Common myeloid progenitor, CD34-positive (primary cell): ENCODE data around the gene TMBIM6.

Experiments used
- CTCF ChIA-PET: fragments of 350-600 bp; sonication (Branson Sonifier 250); formaldehyde crosslinking; loops from one replicate; lab custom pipeline; 2021; ENCODE audit warnings: antibody characterized with exemption; lab: Charles Lee
- POLR2A ChIA-PET: fragments of 350-600 bp; sonication (Branson Sonifier 250); formaldehyde crosslinking; loops from one replicate; lab custom pipeline; 2021; ENCODE audit warnings: antibody characterized with exemption; lab: Charles Lee
- DNase-seq, 3 donors: peaks; one replicate each; pipeline versions ENCODE4 v3.0.0 to v3.0.0-alpha.2; 2013
- H3K27ac ChIP-seq, 2 experiments: 1 replicate in 1 of 2; 2 replicates in 1 of 2; pipeline ENCODE4 v1.7.0; 2013; ENCODE audit warnings: inconsistent platforms in 2 of 2, low read length in 2 of 2, mild to moderate bottlenecking in 2 of 2, low read depth in 1 of 2, moderate library complexity in 1 of 2; ENCODE audit not compliant: severe bottlenecking in 2 of 2, insufficient read depth in 1 of 2, poor library complexity in 1 of 2
- H3K27me3 ChIP-seq, 5 experiments: replicated peaks in 2 of 5; 1 replicate in 3 of 5; 2 replicates in 2 of 5; pipeline versions ENCODE4 v1.6.1 to v1.7.0; 2013; ENCODE audit warnings: low read length in 4 of 5, mild to moderate bottlenecking in 2 of 5, moderate library complexity in 2 of 5, inconsistent platforms in 1 of 5; ENCODE audit not compliant: insufficient read depth in 5 of 5, control insufficient read depth in 4 of 5
- H3K36me3 ChIP-seq, 4 experiments: 1 replicate in 2 of 4; 2 replicates in 2 of 4; pipeline versions ENCODE4 v1.6.1 to v1.7.0; 2013; ENCODE audit warnings: low read length in 3 of 4, control low read depth in 1 of 4, mild to moderate bottlenecking in 1 of 4; ENCODE audit not compliant: control insufficient read depth in 4 of 4, insufficient read depth in 4 of 4
- H3K4me1 ChIP-seq, 4 experiments: 1 replicate in 3 of 4; 2 replicates in 1 of 4; pipeline versions ENCODE4 v1.6.1 to v1.7.1; 2013; ENCODE audit warnings: low read length in 3 of 4, mild to moderate bottlenecking in 3 of 4, control low read depth in 1 of 4, inconsistent platforms in 1 of 4, moderate library complexity in 1 of 4; ENCODE audit not compliant: control insufficient read depth in 4 of 4, insufficient read depth in 4 of 4; ENCODE audit errors: control extremely low read depth in 1 of 4
- H3K4me3 ChIP-seq, 7 experiments: 1 replicate in 4 of 7; 2 replicates in 3 of 7; pipeline versions ENCODE4 v1.5.1 to v1.7.0; 2013; ENCODE audit warnings: mild to moderate bottlenecking in 7 of 7, low read length in 6 of 7, moderate library complexity in 6 of 7, inconsistent platforms in 2 of 7, low read depth in 2 of 7, control low read depth in 1 of 7; ENCODE audit not compliant: insufficient read depth in 4 of 7, control insufficient read depth in 1 of 7; ENCODE audit errors: extremely low read depth in 1 of 7
- H3K9me3 ChIP-seq, 5 experiments: 1 replicate in 4 of 5; 2 replicates in 1 of 5; pipeline versions ENCODE4 v1.6.1 to v1.7.1; 2013; ENCODE audit warnings: low read length in 4 of 5, mild to moderate bottlenecking in 2 of 5, inconsistent platforms in 1 of 5, low read depth in 1 of 5, moderate library complexity in 1 of 5; ENCODE audit not compliant: control insufficient read depth in 4 of 5, insufficient read depth in 2 of 5; ENCODE audit errors: control extremely low read depth in 1 of 5
- WGBS: methylation state at CpG from one replicate; pipeline ENCODE4 v1.1.5; 2013; ENCODE audit not compliant: insufficient coverage; 5-methylcytosine and 5-hydroxymethylcytosine counted together

Gene TMBIM6

DNA sequence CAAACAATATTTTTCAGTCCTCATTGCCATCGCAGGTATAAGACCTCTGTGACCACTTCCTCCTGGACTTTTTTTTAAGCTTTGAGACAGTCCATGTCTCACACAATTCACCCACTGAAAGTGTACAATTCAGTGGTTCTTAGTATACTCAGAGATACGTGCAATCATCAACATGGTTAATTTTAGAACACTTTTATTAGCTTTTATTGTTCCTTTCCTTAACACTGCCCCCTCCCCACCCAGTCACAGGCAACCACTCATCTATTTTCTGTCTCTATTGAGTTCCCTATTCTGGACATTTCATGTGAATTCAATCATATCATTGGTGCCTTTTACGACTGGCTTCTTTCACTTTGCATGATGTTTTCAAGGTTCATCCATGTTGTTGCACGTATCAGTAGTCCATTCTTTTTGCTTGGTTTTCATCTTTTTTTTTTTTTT is 70.6 kb downstream of the TMBIM6 start:
- DNase-seq = no peak
- Histone ChIP-seq H3K27me3 (no peaks in the 10 kb centered on the region), H3K36me3 (peaks cover 0 to 15% (median 8%) of the 10 kb centered on the region in 4 experiments), H3K9me3 (no peaks in the 10 kb centered on the region), H3K27ac (no peak overlapping the region), H3K4me3 (no peak overlapping the region), H3K4me1 (peaks cover 0 to 20% (median 0%) of the 10 kb centered on the region in 4 experiments)
- 74% methylated on average over 3 of the region's 4 CpGs for WGBS
- ChIA-PET POLR2A (interaction anchor here (0.9 kb wide), 1 partner anchor 19 kb away, joined by 3 read pairs; no protein-coding TSS in a partner anchor), CTCF (interaction anchor here (1.1 to 1.9 kb wide), 5 partner anchors 8 to 71 kb away, joined by 3 to 9 read pairs (median 3); no protein-coding TSS in a partner anchor)

DNA sequence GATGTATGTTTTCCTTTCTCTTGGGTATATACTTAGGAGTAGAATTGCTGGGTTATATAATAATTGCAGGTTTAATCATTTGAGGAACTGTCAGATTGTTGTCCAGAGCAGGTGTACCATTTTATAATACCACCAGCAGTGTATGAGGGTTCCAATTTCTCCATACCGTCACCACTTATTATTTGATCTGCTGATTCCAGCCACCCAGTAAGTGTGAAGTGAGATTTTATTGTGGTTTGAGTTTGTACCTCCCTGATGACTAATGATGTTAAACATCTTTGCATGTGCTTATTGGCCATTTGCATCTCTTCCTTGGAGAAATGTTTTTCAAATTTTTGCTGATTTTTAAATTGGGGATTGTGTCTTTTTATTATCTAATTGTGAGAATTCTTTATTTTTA is 71.8 kb downstream of the TMBIM6 start:
- POLR2A ChIA-PET = no interaction called here
- Histone ChIP-seq H3K27me3 (no peaks in the 10 kb centered on the region), H3K27ac (no peak overlapping the region), H3K4me3 (no peak overlapping the region), H3K4me1 (peaks cover 0 to 20% (median 0%) of the 10 kb centered on the region in 4 experiments), H3K9me3 (no peaks in the 10 kb centered on the region), H3K36me3 (peaks cover 0 to 11% (median 4%) of the 10 kb centered on the region in 4 experiments)
- WGBS = no CpG with 5 or more reads among the region's 1 CpG
- no peak for DNase-seq
- CTCF ChIA-PET = no interaction called here
